GM12874 (cell line): ENCODE measurements around the gene LRRC75B.

Source experiments
- CTCF ChIP-seq: IDR thresholded peaks from 2 replicates; pipeline ENCODE4 v1.5.1; 2011; ENCODE audit warnings: low read depth, mild to moderate bottlenecking, control low read depth, low read length, moderate library complexity; ENCODE audit not compliant: insufficient read depth

LRRC75B gene

GRCh38 chr22:24550028-24550901 is 42.6 kb downstream of the LRRC75B start:
- no peak for TF ChIP-seq CTCF

- TF ChIP-seq CTCF: no peak
Observed at GRCh38 chr22:24548812-24549211, 44.1 kb downstream of the LRRC75B start.

- TF ChIP-seq CTCF: no peak
Observed at GRCh38 chr22:24543679-24544243, 49.1 kb downstream of the LRRC75B start.

GRCh38 chr22:24543185-24543601 is 49.7 kb downstream of the LRRC75B start:
- no peak for TF ChIP-seq CTCF

- no peak for TF ChIP-seq CTCF
Observed at GRCh38 chr22:24542641-24543040, 50.2 kb downstream of the LRRC75B start.

GRCh38 chr22:24541681-24542515 is 51.0 kb downstream of the LRRC75B start:
- TF ChIP-seq CTCF: no peak

GRCh38 chr22:24540470-24540869 is 52.4 kb downstream of the LRRC75B start:
- TF ChIP-seq CTCF: no peak
